ENCODE measurements around the gene TCF7L1.

Gene TCF7L1

GRCh38 chr2:85248773-85249509, 115.7 kb downstream of the TCF7L1 start:
- Histone ChIP-seq H3K9ac (ENCODE audit: low read length) (no peak overlapping the region), H3F3A (ENCODE audit: insufficient read depth, low read length) (no peaks in the 10 kb centered on the region), H3K9me2 (ENCODE audit: low read depth, low read length) (no peaks in the 10 kb centered on the region), H3K4me1 (ENCODE audit: insufficient read depth, low read length, severe bottlenecking) (no peaks in the 10 kb centered on the region), H3K79me2 (ENCODE audit: insufficient read depth, low read length) (no peaks in the 10 kb centered on the region), H3K4me3 (ENCODE audit: low read depth, low read length, poor library complexity, severe bottlenecking) (no peak overlapping the region), H3K9me3 (ENCODE audit: low read length) (no peaks in the 10 kb centered on the region), H2AFZ (ENCODE audit: low read length) (no peak overlapping the region), H3K27me3 (ENCODE audit: insufficient read depth, low read length) (0 out of 2 replicates have a peak, but pooled peaks cover 4% of the 10 kb centered on the region), H3K27ac (ENCODE audit: low read depth, low read length, poor library complexity, severe bottlenecking) (no peak overlapping the region), H4K20me1 (ENCODE audit: insufficient read depth, low read length) (no peaks in the 10 kb centered on the region), H3K36me3 (ENCODE audit: insufficient read depth, low read length) (no peaks in the 10 kb centered on the region), H3K4me2 (ENCODE audit: low read length) (no peak overlapping the region)
- TF ChIP-seq, protein P1, sequence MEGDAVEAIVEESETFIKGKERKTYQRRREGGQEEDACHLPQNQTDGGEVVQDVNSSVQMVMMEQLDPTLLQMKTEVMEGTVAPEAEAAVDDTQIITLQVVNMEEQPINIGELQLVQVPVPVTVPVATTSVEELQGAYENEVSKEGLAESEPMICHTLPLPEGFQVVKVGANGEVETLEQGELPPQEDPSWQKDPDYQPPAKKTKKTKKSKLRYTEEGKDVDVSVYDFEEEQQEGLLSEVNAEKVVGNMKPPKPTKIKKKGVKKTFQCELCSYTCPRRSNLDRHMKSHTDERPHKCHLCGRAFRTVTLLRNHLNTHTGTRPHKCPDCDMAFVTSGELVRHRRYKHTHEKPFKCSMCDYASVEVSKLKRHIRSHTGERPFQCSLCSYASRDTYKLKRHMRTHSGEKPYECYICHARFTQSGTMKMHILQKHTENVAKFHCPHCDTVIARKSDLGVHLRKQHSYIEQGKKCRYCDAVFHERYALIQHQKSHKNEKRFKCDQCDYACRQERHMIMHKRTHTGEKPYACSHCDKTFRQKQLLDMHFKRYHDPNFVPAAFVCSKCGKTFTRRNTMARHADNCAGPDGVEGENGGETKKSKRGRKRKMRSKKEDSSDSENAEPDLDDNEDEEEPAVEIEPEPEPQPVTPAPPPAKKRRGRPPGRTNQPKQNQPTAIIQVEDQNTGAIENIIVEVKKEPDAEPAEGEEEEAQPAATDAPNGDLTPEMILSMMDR (IDR thresholded peaks at IDR 0.05; ENCODE audit: low read length) = no peak
- no peak for TF ChIP-seq EZH2 (IDR thresholded peaks at IDR 0.05; ENCODE audit: borderline replicate concordance, low read length)

- Histone ChIP-seq H2AFZ (ENCODE audit: low read length) (no peak overlapping the region), H3K9ac (ENCODE audit: low read length) (no peak overlapping the region), H3K9me3 (ENCODE audit: low read length) (no peaks in the 10 kb centered on the region), H3K4me3 (ENCODE audit: low read depth, low read length, poor library complexity, severe bottlenecking) (no peak overlapping the region), H3K9me2 (ENCODE audit: low read depth, low read length) (no peaks in the 10 kb centered on the region), H3K4me2 (ENCODE audit: low read length) (no peak overlapping the region), H3K4me1 (ENCODE audit: insufficient read depth, low read length, severe bottlenecking) (no peaks in the 10 kb centered on the region), H3K27ac (ENCODE audit: low read depth, low read length, poor library complexity, severe bottlenecking) (no peak overlapping the region), H4K20me1 (ENCODE audit: insufficient read depth, low read length) (no peaks in the 10 kb centered on the region), H3K36me3 (ENCODE audit: insufficient read depth, low read length) (no peaks in the 10 kb centered on the region), H3F3A (ENCODE audit: insufficient read depth, low read length) (no peaks in the 10 kb centered on the region), H3K79me2 (ENCODE audit: insufficient read depth, low read length) (no peaks in the 10 kb centered on the region), H3K27me3 (ENCODE audit: insufficient read depth, low read length) (0 out of 2 replicates have a peak, but pooled peaks cover 4% of the 10 kb centered on the region)
- TF ChIP-seq, protein P1 (IDR thresholded peaks at IDR 0.05; ENCODE audit: low read length) = no peak
- no peak for TF ChIP-seq EZH2 (IDR thresholded peaks at IDR 0.05; ENCODE audit: borderline replicate concordance, low read length)
These were observed 116.9 kb downstream of the TCF7L1 start for GRCh38 chr2:85250045-85250444.

DNA sequence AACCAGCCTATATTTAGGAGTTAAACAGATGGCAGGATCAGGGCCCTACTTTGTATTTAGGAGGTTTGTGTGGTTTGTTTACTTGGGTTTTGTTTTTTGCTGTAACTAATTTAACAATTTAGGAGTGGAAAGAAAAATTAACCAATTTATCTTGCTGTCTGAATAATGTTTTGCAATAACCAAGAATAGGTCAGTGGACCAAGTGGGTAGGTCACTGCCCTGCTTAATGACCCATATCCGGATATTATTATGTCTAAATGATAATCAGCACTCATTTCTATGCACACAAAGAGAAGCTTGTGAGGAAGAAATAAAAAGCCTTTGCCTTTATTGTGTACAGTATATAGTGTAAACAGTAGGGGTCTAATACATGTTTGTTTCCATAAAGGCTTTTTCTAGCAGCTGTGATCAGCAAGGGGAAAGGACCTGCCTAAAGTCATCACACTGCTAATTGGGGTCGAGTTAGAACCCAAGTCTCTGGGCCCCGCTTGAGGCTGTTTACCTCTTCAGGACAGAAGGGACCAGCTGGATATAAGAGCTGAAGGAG, 118.0 kb downstream of the TCF7L1 start:
- Histone ChIP-seq H3K79me2 (ENCODE audit: insufficient read depth, low read length) (no peaks in the 10 kb centered on the region), H3F3A (ENCODE audit: insufficient read depth, low read length) (no peaks in the 10 kb centered on the region), H2AFZ (ENCODE audit: low read length) (no peak overlapping the region), H3K4me2 (ENCODE audit: low read length) (no peak overlapping the region), H4K20me1 (ENCODE audit: insufficient read depth, low read length) (no peaks in the 10 kb centered on the region), H3K4me1 (ENCODE audit: insufficient read depth, low read length, severe bottlenecking) (no peaks in the 10 kb centered on the region), H3K9ac (ENCODE audit: low read length) (no peak overlapping the region), H3K4me3 (ENCODE audit: low read depth, low read length, poor library complexity, severe bottlenecking) (no peak overlapping the region), H3K9me3 (ENCODE audit: low read length) (no peaks in the 10 kb centered on the region), H3K27me3 (ENCODE audit: insufficient read depth, low read length) (no peaks in the 10 kb centered on the region), H3K9me2 (ENCODE audit: low read depth, low read length) (no peaks in the 10 kb centered on the region), H3K36me3 (ENCODE audit: insufficient read depth, low read length) (no peaks in the 10 kb centered on the region), H3K27ac (ENCODE audit: low read depth, low read length, poor library complexity, severe bottlenecking) (no peak overlapping the region)
- TF ChIP-seq, protein P1 (IDR thresholded peaks at IDR 0.05; ENCODE audit: low read length) = no peak
- TF ChIP-seq EZH2 (IDR thresholded peaks at IDR 0.05; ENCODE audit: borderline replicate concordance, low read length) = no peak

Data from OCI-LY1 (cell line).